ENCODE results near the gene CD109. TPM values are rescaled to one million over a fixed set of nuclear protein-coding genes. Genes with fewer than 3 reads are reported as not detected.

CD109 gene
- polyA plus RNA-seq, 3 donors = 0.17 to 0.30 (median 0.20) TPM

DNA sequence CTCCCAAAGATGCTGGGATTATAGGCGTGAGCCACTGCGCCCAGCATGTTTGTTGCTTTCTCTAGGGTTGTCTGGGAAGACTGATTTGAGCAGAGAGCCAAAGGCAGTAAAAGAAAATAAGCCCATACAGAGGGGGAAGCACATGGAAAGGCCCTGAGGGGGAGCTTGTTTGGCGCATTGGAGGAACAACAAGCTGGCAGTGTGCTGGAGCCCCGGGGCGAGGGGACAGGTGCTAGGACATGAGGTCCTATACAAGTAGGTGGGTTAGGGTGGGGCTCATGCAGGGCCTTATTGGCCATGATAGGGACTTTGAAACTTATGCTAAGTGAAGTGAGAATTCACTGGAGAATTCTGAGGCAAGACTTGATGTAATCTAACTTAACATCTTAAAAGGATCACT lies 35.3 kb downstream of the CD109 start:
- Histone ChIP-seq H3K4me3 (replicated peaks in 1 of 3; ENCODE audit: low read depth in 2 of 3, low read length in 3 of 3) (no peak overlapping the region), H3K9ac (ENCODE audit: insufficient read depth, low read length, poor library complexity, severe bottlenecking) (no peak overlapping the region), H3K4me1 (ENCODE audit: control insufficient read depth in 1 of 2, insufficient read depth in 2 of 2, low read length in 2 of 2) (no peaks in the 10 kb centered on the region), H3K27ac (ENCODE audit: low read depth in 1 of 2, low read length in 2 of 2) (no peak overlapping the region), H3K4me2 (replicated peaks; ENCODE audit: extremely low read depth, low read length, poor library complexity, severe bottlenecking) (no peak overlapping the region), H4K20me1 (ENCODE audit: insufficient read depth, low read length) (no peaks in the 10 kb centered on the region), H3K36me3 (replicated peaks in 1 of 2; ENCODE audit: control insufficient read depth in 1 of 2, insufficient read depth in 2 of 2, low read length in 2 of 2) (peaks cover 0 to 16% of the 10 kb centered on the region in 2 donors), H2AFZ (ENCODE audit: insufficient read depth, low read depth, low read length, poor library complexity, severe bottlenecking) (no peak overlapping the region), H3K27me3 (ENCODE audit: control insufficient read depth in 2 of 2, insufficient read depth in 2 of 2, low read length in 2 of 2) (no peaks in the 10 kb centered on the region), H3K9me3 (replicated peaks in 1 of 2; ENCODE audit: control insufficient read depth in 1 of 2, insufficient read depth in 1 of 2, low read length in 2 of 2) (no peaks in the 10 kb centered on the region), H3K79me2 (ENCODE audit: insufficient read depth, low read length) (no peaks in the 10 kb centered on the region)
- H3K4me3 Mint-ChIP-seq = no peak overlapping the region
- peak overlapping the region in 2 of 7 donors; percentile 2 to 6 for H3K27ac Mint-ChIP-seq
- peaks cover 13 to 16% of the 10 kb centered on the region in 2 donors for H3K36me3 Mint-ChIP-seq
- H3K9me3 Mint-ChIP-seq = no peaks in the 10 kb centered on the region
- intact Hi-C loops (cut with micrococcal nuclease) = loop anchor here (5.0 kb wide), 1 partner anchor 54 kb away; no protein-coding TSS in a partner anchor
- TF ChIP-seq, protein P1, sequence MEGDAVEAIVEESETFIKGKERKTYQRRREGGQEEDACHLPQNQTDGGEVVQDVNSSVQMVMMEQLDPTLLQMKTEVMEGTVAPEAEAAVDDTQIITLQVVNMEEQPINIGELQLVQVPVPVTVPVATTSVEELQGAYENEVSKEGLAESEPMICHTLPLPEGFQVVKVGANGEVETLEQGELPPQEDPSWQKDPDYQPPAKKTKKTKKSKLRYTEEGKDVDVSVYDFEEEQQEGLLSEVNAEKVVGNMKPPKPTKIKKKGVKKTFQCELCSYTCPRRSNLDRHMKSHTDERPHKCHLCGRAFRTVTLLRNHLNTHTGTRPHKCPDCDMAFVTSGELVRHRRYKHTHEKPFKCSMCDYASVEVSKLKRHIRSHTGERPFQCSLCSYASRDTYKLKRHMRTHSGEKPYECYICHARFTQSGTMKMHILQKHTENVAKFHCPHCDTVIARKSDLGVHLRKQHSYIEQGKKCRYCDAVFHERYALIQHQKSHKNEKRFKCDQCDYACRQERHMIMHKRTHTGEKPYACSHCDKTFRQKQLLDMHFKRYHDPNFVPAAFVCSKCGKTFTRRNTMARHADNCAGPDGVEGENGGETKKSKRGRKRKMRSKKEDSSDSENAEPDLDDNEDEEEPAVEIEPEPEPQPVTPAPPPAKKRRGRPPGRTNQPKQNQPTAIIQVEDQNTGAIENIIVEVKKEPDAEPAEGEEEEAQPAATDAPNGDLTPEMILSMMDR (IDR thresholded peaks at IDR 0.05) = no peak
- H3K27me3 Mint-ChIP-seq (ENCODE audit: low read depth in 3 of 3) = no peaks in the 10 kb centered on the region
- no peak for DNase-seq
- WGBS (ENCODE audit: insufficient coverage) = 100% methylated on average over 3 of the region's 5 CpGs
- H3K4me1 Mint-ChIP-seq = peaks cover 4% of the 10 kb centered on the region

GRCh38 chr6:73732845-73733675 lies 37.1 kb downstream of the CD109 start:
- no peak overlapping the region for H3K4me2 ChIP-seq (replicated peaks; ENCODE audit: extremely low read depth, low read length, poor library complexity, severe bottlenecking)

More at GRCh38 chr6:73732845-73733675, 37.1 kb downstream of the CD109 start:
- intact Hi-C loops (cut with micrococcal nuclease) = loop anchor here (5.0 kb wide), 1 partner anchor 56 kb away; no protein-coding TSS in a partner anchor
- Mint-ChIP-seq H3K9me3 (no peaks in the 10 kb centered on the region), H3K27me3 (ENCODE audit: low read depth in 3 of 3) (no peaks in the 10 kb centered on the region), H3K36me3 (peaks cover 15 to 19% of the 10 kb centered on the region in 2 donors), H3K27ac (peak overlapping the region in 1 of 7 donors; percentile 7), H3K4me1 (peaks cover 4% of the 10 kb centered on the region), H3K4me3 (no peak overlapping the region)
- 67% methylated on average over 3 of the region's 6 CpGs for WGBS (ENCODE audit: insufficient coverage)
- TF ChIP-seq, protein P1 (IDR thresholded peaks at IDR 0.05) = peak; percentile 93
- Histone ChIP-seq H4K20me1 (ENCODE audit: insufficient read depth, low read length) (no peaks in the 10 kb centered on the region), H3K36me3 (replicated peaks in 1 of 2; ENCODE audit: control insufficient read depth in 1 of 2, insufficient read depth in 2 of 2, low read length in 2 of 2) (peaks cover 0 to 17% of the 10 kb centered on the region in 2 donors), H3K27me3 (ENCODE audit: control insufficient read depth in 2 of 2, insufficient read depth in 2 of 2, low read length in 2 of 2) (no peaks in the 10 kb centered on the region), H3K27ac (ENCODE audit: low read depth in 1 of 2, low read length in 2 of 2) (peak overlapping the region in 1 of 2 donors; percentile 5), H3K4me3 (replicated peaks in 1 of 3; ENCODE audit: low read depth in 2 of 3, low read length in 3 of 3) (no peak overlapping the region), H3K9me3 (replicated peaks in 1 of 2; ENCODE audit: control insufficient read depth in 1 of 2, insufficient read depth in 1 of 2, low read length in 2 of 2) (no peaks in the 10 kb centered on the region), H3K4me1 (ENCODE audit: control insufficient read depth in 1 of 2, insufficient read depth in 2 of 2, low read length in 2 of 2) (no peaks in the 10 kb centered on the region), H2AFZ (ENCODE audit: insufficient read depth, low read depth, low read length, poor library complexity, severe bottlenecking) (peak overlapping the region; percentile 36), H3K9ac (ENCODE audit: insufficient read depth, low read length, poor library complexity, severe bottlenecking) (no peak overlapping the region), H3K79me2 (ENCODE audit: insufficient read depth, low read length) (no peaks in the 10 kb centered on the region)
- DNase-seq = peak; percentile 58 to 79 (median 73)

Measured in CD14-positive monocyte (primary cell).